SK-N-MC (cell line): Measurements from ENCODE around the gene DHX57.

Source experiments
- EZH2 ChIP-seq: fragments of 200-600 bp; sonication (generic); IDR thresholded peaks from one replicate; pipeline ENCODE4 v1.6.1; 2017; ENCODE audit warnings: antibody characterized with exemption
- POLR2AphosphoS5 ChIP-seq: IDR thresholded peaks from 2 replicates; pipeline ENCODE4 v1.6.1; 2012; ENCODE audit warnings: mild to moderate bottlenecking, low read depth, low read length, borderline replicate concordance

DNA sequence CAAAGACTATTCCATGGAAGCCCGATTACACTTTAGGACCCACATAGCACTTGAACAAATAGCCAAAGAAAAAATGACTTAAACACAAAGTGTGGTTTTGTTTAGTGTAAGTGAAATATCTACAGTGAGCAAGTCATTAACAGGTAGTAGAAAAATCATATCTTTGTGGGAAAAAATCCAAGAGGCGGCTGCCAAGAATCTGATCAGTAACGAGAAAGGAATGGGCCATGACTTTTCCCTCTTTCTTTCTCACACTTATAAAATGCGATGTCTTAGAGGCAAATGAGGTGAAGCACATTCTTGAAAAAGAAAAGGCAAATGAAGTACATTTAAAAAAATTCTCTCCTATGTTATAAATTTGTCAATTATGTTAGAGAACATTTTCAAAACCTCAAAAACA lies 110.6 kb downstream of the DHX57 start:
- no peak for TF ChIP-seq POLR2AphosphoS5
- no peak for TF ChIP-seq EZH2
